Suprapubic skin (tissue), 4 donors: ENCODE measurements around the gene ZNF562. TPM values are rescaled to one million over a fixed set of nuclear protein-coding genes. Genes with fewer than 3 reads are reported as not detected.

ENCODE experiments used
- DNase-seq, 2 donors: peaks; one replicate each; pipeline ENCODE4 v3.0.0-alpha.2; 2019; ENCODE audit warnings: low spot score in 2 of 2
- H3K27ac ChIP-seq: fragments of 200-600 bp; sonication (generic); one replicate; pipeline ENCODE4 v1.5.1; 2019
- H3K27me3 ChIP-seq: fragments of 200-600 bp; sonication (generic); one replicate; pipeline ENCODE4 v1.5.1; 2019
- H3K36me3 ChIP-seq: fragments of 200-600 bp; sonication (generic); one replicate; pipeline ENCODE4 v1.5.1; 2019
- H3K4me1 ChIP-seq: fragments of 200-600 bp; sonication (generic); one replicate; pipeline ENCODE4 v1.5.1; 2019
- H3K4me3 ChIP-seq: fragments of 200-600 bp; sonication (generic); one replicate; pipeline ENCODE4 v1.5.1; 2019; ENCODE audit warnings: mild to moderate bottlenecking
- H3K9me3 ChIP-seq: fragments of 200-600 bp; sonication (generic); one replicate; pipeline ENCODE4 v1.5.1; 2019
- EP300 ChIP-seq: sonication (generic); formaldehyde crosslinking; IDR thresholded peaks from one replicate; pipeline ENCODE4 v1.6.1; 2017; ENCODE audit warnings: antibody characterized with exemption
- POLR2A ChIP-seq, 2 donors: fragments of 450-650 bp; IDR thresholded peaks; one replicate each; pipeline ENCODE4 v1.6.1; 2017; ENCODE audit warnings: antibody characterized with exemption in 2 of 2, mild to moderate bottlenecking in 2 of 2, moderate library complexity in 2 of 2
- POLR2AphosphoS5 ChIP-seq, 3 donors: sonication (generic); formaldehyde crosslinking; IDR thresholded peaks; one replicate each; pipeline ENCODE4 v1.6.1; 2017; ENCODE audit warnings: antibody characterized with exemption in 3 of 3
- WGBS: methylation state at CpG from one replicate; pipeline ENCODE4 v1.1.5; 2018; 5-methylcytosine and 5-hydroxymethylcytosine counted together
- total RNA-seq, 4 donors: library from RNA; depleted of rRNA; stranded (reverse); fragments of >200 nt; gene quantifications; one replicate each; pipeline ENCODE4 v1.1.0, GENCODE V29; 2016
- TF ChIP-seq, protein P1 (sequence below), 2 donors: fragments of 200-600 bp in 1 of 2; fragments of 450-650 bp in 1 of 2; sonication (generic) in 1 of 2; IDR thresholded peaks; one replicate each; pipeline ENCODE4 v1.5.1; 2016 to 2019; ENCODE audit warnings: antibody characterized with exemption in 2 of 2, mild to moderate bottlenecking in 1 of 2, moderate library complexity in 1 of 2

The ZNF562 gene
- total RNA-seq, 4 donors from 2014 or later = 13.2 to 23.8 (median 18.4) TPM

DNA sequence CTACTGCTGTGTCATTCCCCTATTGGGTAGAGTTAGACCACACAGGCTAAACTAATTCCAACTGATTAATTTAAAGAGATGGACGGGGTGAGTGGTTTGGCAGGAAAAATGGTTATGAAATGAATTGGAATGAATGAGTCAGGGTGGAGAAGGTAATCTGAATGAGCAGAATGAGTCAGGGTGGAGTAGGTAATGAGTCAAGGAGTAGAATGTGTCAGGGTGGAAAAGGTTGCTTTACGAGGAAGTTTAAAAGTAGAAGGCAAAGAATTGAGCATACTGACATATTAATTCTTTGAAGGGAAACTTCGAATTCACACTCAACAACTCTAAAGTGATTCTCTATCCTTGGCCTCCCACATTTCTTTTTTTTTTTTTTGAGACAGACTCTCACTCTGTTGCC, 77.9 kb downstream of the ZNF562 start:
- Histone ChIP-seq H3K4me1 (no peaks in the 10 kb centered on the region), H3K36me3 (no peaks in the 10 kb centered on the region), H3K27ac (peak overlapping the region; percentile 45), H3K9me3 (peaks cover 4% of the 10 kb centered on the region), H3K4me3 (no peak overlapping the region), H3K27me3 (no peaks in the 10 kb centered on the region)
- TF ChIP-seq, protein P1, sequence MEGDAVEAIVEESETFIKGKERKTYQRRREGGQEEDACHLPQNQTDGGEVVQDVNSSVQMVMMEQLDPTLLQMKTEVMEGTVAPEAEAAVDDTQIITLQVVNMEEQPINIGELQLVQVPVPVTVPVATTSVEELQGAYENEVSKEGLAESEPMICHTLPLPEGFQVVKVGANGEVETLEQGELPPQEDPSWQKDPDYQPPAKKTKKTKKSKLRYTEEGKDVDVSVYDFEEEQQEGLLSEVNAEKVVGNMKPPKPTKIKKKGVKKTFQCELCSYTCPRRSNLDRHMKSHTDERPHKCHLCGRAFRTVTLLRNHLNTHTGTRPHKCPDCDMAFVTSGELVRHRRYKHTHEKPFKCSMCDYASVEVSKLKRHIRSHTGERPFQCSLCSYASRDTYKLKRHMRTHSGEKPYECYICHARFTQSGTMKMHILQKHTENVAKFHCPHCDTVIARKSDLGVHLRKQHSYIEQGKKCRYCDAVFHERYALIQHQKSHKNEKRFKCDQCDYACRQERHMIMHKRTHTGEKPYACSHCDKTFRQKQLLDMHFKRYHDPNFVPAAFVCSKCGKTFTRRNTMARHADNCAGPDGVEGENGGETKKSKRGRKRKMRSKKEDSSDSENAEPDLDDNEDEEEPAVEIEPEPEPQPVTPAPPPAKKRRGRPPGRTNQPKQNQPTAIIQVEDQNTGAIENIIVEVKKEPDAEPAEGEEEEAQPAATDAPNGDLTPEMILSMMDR (IDR thresholded peaks at IDR 0.05) = no peak
- no peak for TF ChIP-seq POLR2A (IDR thresholded peaks at IDR 0.05)
- no peak for TF ChIP-seq POLR2AphosphoS5 (IDR thresholded peaks at IDR 0.05)
- no peak for TF ChIP-seq EP300
- DNase-seq = no peak
- WGBS = 73% methylated on average over 3 of the region's 3 CpGs

Other genes with a start within 250 kb of the ZNF562 start
- gene ZNF266, start 239.5 kb downstream of the ZNF562 start, total RNA-seq = 100 to 1,000 TPM in 1 of 4 donors, 10 to 100 TPM in 3; 16.5 to 101 (median 19.1) TPM
- under 1 TPM in 1 of 4 donors, not detected in 3; 0.38 TPM for gene ZNF560, start 176.5 kb downstream of the ZNF562 start, total RNA-seq
- 10 to 100 TPM in 3 of 4 donors, 1 to 10 TPM in 1; 8.6 to 12.6 (median 10.9) TPM for gene ZNF426, start 136.5 kb downstream of the ZNF562 start, total RNA-seq
- 10 to 100 TPM; 34.4 to 52.6 (median 35.3) TPM for gene ZNF121, start 90.6 kb downstream of the ZNF562 start, total RNA-seq
- 10 to 100 TPM; 33.1 to 49.4 (median 42.5) TPM for gene ZNF561, start 53.9 kb downstream of the ZNF562 start, total RNA-seq
- gene ZNF846, start 93.6 kb upstream of the ZNF562 start, total RNA-seq = 10 to 100 TPM in 2 of 4 donors, 1 to 10 TPM in 2; 6.8 to 13.5 (median 11.2) TPM
- gene FBXL12, start 144.0 kb upstream of the ZNF562 start, total RNA-seq = 10 to 100 TPM; 22.2 to 39.9 (median 29.8) TPM
- 100 to 1,000 TPM; 170 to 337 (median 261) TPM for gene UBL5, start 152.8 kb upstream of the ZNF562 start, total RNA-seq
- 10 to 100 TPM; 60.5 to 75.9 (median 65.8) TPM for gene PIN1, start 160.2 kb upstream of the ZNF562 start, total RNA-seq